GM23338 (cell line): Measurements from ENCODE around the gene SLC44A1. TPM values are rescaled to one million over a fixed set of nuclear protein-coding genes. Genes with fewer than 3 reads are reported as not detected.

Source experiments
- ATAC-seq: fragments of 200-7000 bp; cut with Tn5 transposase; 3 replicates; pipeline ENCODE4 v1.9.1; 2020
- DNase-seq: peaks from one replicate; pipeline ENCODE4 v3.0.0-alpha.2; 2015; ENCODE audit warnings: low spot score
- H2AFZ ChIP-seq: fragments of 200-600 bp; sonication (generic); 2 replicates; pipeline ENCODE4 v1.8.0; 2016; ENCODE audit warnings: antibody characterized with exemption, mild to moderate bottlenecking, moderate library complexity
- H3F3A ChIP-seq: fragments of 200-600 bp; sonication (generic); replicated peaks from 2 replicates; pipeline ENCODE4 v1.8.0; 2017; ENCODE audit warnings: antibody characterized with exemption, mixed run types, low read depth
- H3K27ac ChIP-seq: fragments of 200-600 bp; sonication (generic); 2 replicates; pipeline ENCODE4 v1.6.1; 2016; ENCODE audit warnings: low read depth
- H3K27me3 ChIP-seq: fragments of 200-600 bp; sonication (generic); 2 replicates; pipeline ENCODE4 v1.8.0; 2016; ENCODE audit warnings: mild to moderate bottlenecking, mixed run types, moderate library complexity; ENCODE audit not compliant: insufficient read depth
- H3K36me3 ChIP-seq: fragments of 200-600 bp; sonication (generic); 2 replicates; pipeline ENCODE4 v1.8.0; 2016; ENCODE audit warnings: mild to moderate bottlenecking; ENCODE audit not compliant: insufficient read depth
- H3K4me1 ChIP-seq: fragments of 200-600 bp; sonication (generic); 2 replicates; pipeline ENCODE4 v1.8.0; 2016; ENCODE audit warnings: mild to moderate bottlenecking, moderate library complexity; ENCODE audit not compliant: insufficient read depth
- H3K4me2 ChIP-seq: fragments of 200-600 bp; sonication (generic); 2 replicates; pipeline ENCODE4 v1.7.1; 2017; ENCODE audit warnings: mixed run types
- H3K4me3 ChIP-seq: fragments of 200-600 bp; sonication (generic); 2 replicates; pipeline ENCODE4 v1.6.1; 2016; ENCODE audit warnings: mixed run types
- H3K79me2 ChIP-seq: fragments of 200-600 bp; sonication (generic); replicated peaks from 2 replicates; pipeline ENCODE4 v1.8.0; 2017; ENCODE audit warnings: mild to moderate bottlenecking; ENCODE audit not compliant: insufficient read depth
- H3K9me2 ChIP-seq: fragments of 200-600 bp; sonication (generic); 2 replicates; pipeline ENCODE4 v1.8.0; 2017; ENCODE audit not compliant: insufficient read depth
- H4K20me1 ChIP-seq: fragments of 200-600 bp; sonication (generic); replicated peaks from 2 replicates; pipeline ENCODE4 v1.8.0; 2017; ENCODE audit warnings: mild to moderate bottlenecking; ENCODE audit not compliant: insufficient read depth
- H3K27ac Mint-ChIP-seq: 2 replicates; pipeline ENCODE4 v1.8.0; 2020; ENCODE audit warnings: inconsistent platforms, mild to moderate bottlenecking, moderate library complexity, mixed read lengths
- H3K27me3 Mint-ChIP-seq: 3 replicates; pipeline ENCODE4 v1.8.0; 2022; ENCODE audit warnings: low read depth, mild to moderate bottlenecking, moderate library complexity, mixed read lengths, inconsistent platforms; ENCODE audit not compliant: insufficient read depth, poor library complexity
- H3K36me3 Mint-ChIP-seq: 3 replicates; pipeline ENCODE4 v1.8.0; 2021; ENCODE audit warnings: low read depth, mild to moderate bottlenecking, inconsistent platforms, moderate library complexity, mixed read lengths
- H3K4me1 Mint-ChIP-seq: 3 replicates; pipeline ENCODE4 v1.8.0; 2020; ENCODE audit warnings: mild to moderate bottlenecking, inconsistent platforms, mixed read lengths
- H3K4me3 Mint-ChIP-seq: 3 replicates; pipeline ENCODE4 v1.8.0; 2021; ENCODE audit warnings: moderate library complexity, mild to moderate bottlenecking, inconsistent platforms, mixed read lengths
- H3K9me3 Mint-ChIP-seq: 3 replicates; pipeline ENCODE4 v1.8.0; 2020; ENCODE audit warnings: moderate library complexity, mild to moderate bottlenecking, inconsistent platforms, mixed read lengths
- CREB1 ChIP-seq: fragments of 250-450 bp; sonication (Bioruptor Pico); IDR thresholded peaks from 2 replicates; pipeline ENCODE4 v1.5.0; 2020; ENCODE audit warnings: low read depth, mild to moderate bottlenecking, moderate library complexity
- CTCF ChIP-seq, 2 experiments: fragments of 200-600 bp in 1 of 2; sonication (generic) in 1 of 2; conservative IDR thresholded peaks; 2 replicates each; pipeline versions ENCODE4 v1.5.1 to v1.6.1; 2016 to 2017; ENCODE audit warnings: antibody characterized with exemption in 2 of 2, low read depth in 2 of 2, mild to moderate bottlenecking in 2 of 2, moderate library complexity in 1 of 2
- EZH2phosphoT487 ChIP-seq: fragments of 200-600 bp; sonication (generic); IDR thresholded peaks from one replicate; pipeline ENCODE4 v1.8.1; 2018; ENCODE audit warnings: antibody characterized with exemption; ENCODE audit not compliant: unreplicated experiment
- JUNB ChIP-seq: IDR thresholded peaks from one replicate; pipeline ENCODE4 v1.6.1; 2016; ENCODE audit warnings: antibody characterized with exemption; ENCODE audit not compliant: unreplicated experiment
- NANOG ChIP-seq: IDR thresholded peaks from 2 replicates; pipeline ENCODE4 v1.6.1; 2016; ENCODE audit warnings: antibody characterized with exemption, borderline replicate concordance
- POLR2AphosphoS5 ChIP-seq: IDR thresholded peaks from 2 replicates; pipeline ENCODE4 v1.6.1; 2016; ENCODE audit warnings: antibody characterized with exemption, low read depth
- STAT1 ChIP-seq: IDR thresholded peaks from one replicate; pipeline ENCODE4 v1.6.1; 2016; ENCODE audit warnings: antibody characterized with exemption; ENCODE audit not compliant: unreplicated experiment
- ZNF114 ChIP-seq: fragments of 250-450 bp; sonication (Bioruptor Pico); IDR thresholded peaks from 2 replicates; pipeline ENCODE4 v1.5.0; 2020; ENCODE audit warnings: mild to moderate bottlenecking, moderate library complexity
- ZNF331 ChIP-seq: fragments of 250-450 bp; sonication (Bioruptor Pico); IDR thresholded peaks from 2 replicates; pipeline ENCODE4 v1.5.0; 2020; ENCODE audit warnings: low read depth, mild to moderate bottlenecking, moderate library complexity
- polyA plus RNA-seq: library from polyadenylated mRNA; unstranded; fragments of >200 nt; fragmentation: Nextera tagmentation; extraction: Ambion mirVana; gene quantifications from 2 replicates; pipeline ENCODE4 v1.2.1, GENCODE V29; 2016
- total RNA-seq: library from RNA; depleted of rRNA; stranded (reverse); fragments of >200 nt; shearing (Covaris generic); gene quantifications from 2 replicates; pipeline ENCODE4 v1.2.3, GENCODE V29; 2014
- TF ChIP-seq, protein P1 (sequence below): IDR thresholded peaks from 2 replicates; pipeline ENCODE4 v1.6.1; 2016; ENCODE audit warnings: antibody characterized with exemption
- TF ChIP-seq, protein P2 (sequence below): IDR thresholded peaks from one replicate; pipeline ENCODE4 v1.6.1; 2018; ENCODE audit warnings: antibody characterized with exemption; ENCODE audit not compliant: unreplicated experiment

Gene SLC44A1
- total and polyA plus RNA-seq, 2 experiments from 2014 or later: 14.9 to 75.0 TPM

DNA sequence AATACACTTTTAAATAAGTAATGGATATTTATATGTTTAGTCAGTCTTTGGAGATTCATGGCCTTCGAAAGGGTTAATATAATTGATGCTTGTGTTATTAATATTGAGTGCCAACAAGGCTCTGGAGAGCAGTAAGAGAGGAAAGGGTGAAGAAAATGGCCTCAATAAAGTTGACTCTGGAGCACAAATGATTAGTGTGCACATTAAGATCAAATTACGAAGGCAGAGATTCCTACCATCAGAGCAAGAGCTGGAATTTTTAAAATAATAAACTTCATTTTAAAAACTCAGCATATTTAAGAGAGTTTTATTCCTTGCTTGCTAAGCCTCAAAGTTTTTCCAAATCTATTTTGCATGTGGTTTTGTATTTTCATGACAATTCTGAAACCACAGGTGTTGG, 14.8 kb downstream of the SLC44A1 start:
- Histone ChIP-seq H3K9me2 (no peaks in the 10 kb centered on the region), H2AFZ (no peak overlapping the region), H4K20me1 (no peaks in the 10 kb centered on the region), H3K27ac (no peak overlapping the region), H3F3A (no peaks in the 10 kb centered on the region), H3K36me3 (no peaks in the 10 kb centered on the region), H3K27me3 (no peaks in the 10 kb centered on the region), H3K4me1 (peaks cover 45% of the 10 kb centered on the region), H3K4me2 (peak overlapping the region; percentile 50), H3K79me2 (peaks cover 98% of the 10 kb centered on the region), H3K4me3 (no peak overlapping the region; the same call in 1 of the 2 replicates)
- DNase-seq (no peak), ATAC-seq (no peak)
- Mint-ChIP-seq H3K36me3 (no peaks in the 10 kb centered on the region), H3K27ac (peak overlapping the region; percentile 30; the same call in 1 of the 2 replicates), H3K4me3 (0 out of 3 replicates have a peak overlapping the region, but pooled peaks have one; percentile 13), H3K4me1 (peaks cover 36% of the 10 kb centered on the region), H3K9me3 (no peaks in the 10 kb centered on the region), H3K27me3 (peaks cover 2% of the 10 kb centered on the region)
- no peak for TF ChIP-seq NANOG
- TF ChIP-seq, protein P1, sequence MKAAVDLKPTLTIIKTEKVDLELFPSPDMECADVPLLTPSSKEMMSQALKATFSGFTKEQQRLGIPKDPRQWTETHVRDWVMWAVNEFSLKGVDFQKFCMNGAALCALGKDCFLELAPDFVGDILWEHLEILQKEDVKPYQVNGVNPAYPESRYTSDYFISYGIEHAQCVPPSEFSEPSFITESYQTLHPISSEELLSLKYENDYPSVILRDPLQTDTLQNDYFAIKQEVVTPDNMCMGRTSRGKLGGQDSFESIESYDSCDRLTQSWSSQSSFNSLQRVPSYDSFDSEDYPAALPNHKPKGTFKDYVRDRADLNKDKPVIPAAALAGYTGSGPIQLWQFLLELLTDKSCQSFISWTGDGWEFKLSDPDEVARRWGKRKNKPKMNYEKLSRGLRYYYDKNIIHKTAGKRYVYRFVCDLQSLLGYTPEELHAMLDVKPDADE: no peak
- TF ChIP-seq STAT1: no peak
- no peak for TF ChIP-seq CTCF (conservative IDR thresholded peaks at IDR 0.05; ENCODE audit: low read depth in 2 of 2)
- TF ChIP-seq ZNF114 (CRISPR knock-in tag): no peak
- TF ChIP-seq, protein P2, sequence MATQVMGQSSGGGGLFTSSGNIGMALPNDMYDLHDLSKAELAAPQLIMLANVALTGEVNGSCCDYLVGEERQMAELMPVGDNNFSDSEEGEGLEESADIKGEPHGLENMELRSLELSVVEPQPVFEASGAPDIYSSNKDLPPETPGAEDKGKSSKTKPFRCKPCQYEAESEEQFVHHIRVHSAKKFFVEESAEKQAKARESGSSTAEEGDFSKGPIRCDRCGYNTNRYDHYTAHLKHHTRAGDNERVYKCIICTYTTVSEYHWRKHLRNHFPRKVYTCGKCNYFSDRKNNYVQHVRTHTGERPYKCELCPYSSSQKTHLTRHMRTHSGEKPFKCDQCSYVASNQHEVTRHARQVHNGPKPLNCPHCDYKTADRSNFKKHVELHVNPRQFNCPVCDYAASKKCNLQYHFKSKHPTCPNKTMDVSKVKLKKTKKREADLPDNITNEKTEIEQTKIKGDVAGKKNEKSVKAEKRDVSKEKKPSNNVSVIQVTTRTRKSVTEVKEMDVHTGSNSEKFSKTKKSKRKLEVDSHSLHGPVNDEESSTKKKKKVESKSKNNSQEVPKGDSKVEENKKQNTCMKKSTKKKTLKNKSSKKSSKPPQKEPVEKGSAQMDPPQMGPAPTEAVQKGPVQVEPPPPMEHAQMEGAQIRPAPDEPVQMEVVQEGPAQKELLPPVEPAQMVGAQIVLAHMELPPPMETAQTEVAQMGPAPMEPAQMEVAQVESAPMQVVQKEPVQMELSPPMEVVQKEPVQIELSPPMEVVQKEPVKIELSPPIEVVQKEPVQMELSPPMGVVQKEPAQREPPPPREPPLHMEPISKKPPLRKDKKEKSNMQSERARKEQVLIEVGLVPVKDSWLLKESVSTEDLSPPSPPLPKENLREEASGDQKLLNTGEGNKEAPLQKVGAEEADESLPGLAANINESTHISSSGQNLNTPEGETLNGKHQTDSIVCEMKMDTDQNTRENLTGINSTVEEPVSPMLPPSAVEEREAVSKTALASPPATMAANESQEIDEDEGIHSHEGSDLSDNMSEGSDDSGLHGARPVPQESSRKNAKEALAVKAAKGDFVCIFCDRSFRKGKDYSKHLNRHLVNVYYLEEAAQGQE: no peak
- TF ChIP-seq CREB1 (CRISPR knock-in tag): no peak
- TF ChIP-seq JUNB: no peak
- no peak for TF ChIP-seq EZH2phosphoT487
- TF ChIP-seq POLR2AphosphoS5: no peak
- TF ChIP-seq ZNF331 (CRISPR knock-in tag): no peak
